ENCODE results near the gene ESPL1.

The ESPL1 gene

GRCh38 chr12:53333845-53334244, 65.7 kb downstream of the ESPL1 start:
- Histone ChIP-seq H3K4me1 (no peaks in the 10 kb centered on the region), H3K9me3 (no peaks in the 10 kb centered on the region), H3K36me3 (replicated peaks) (no peaks in the 10 kb centered on the region), H3K27me3 (ENCODE audit: low read depth) (peaks cover 20% of the 10 kb centered on the region), H3K4me3 (no peak overlapping the region)
- in situ Hi-C loops (cut with MboI; ENCODE audit: low sequenced_read_pairs) = no loop called here
- DNase-seq (ENCODE audit: low spot score in 2 of 2) = no peak

GRCh38 chr12:53334822-53335221, 66.7 kb downstream of the ESPL1 start:
- Histone ChIP-seq H3K9me3 (no peaks in the 10 kb centered on the region), H3K27me3 (ENCODE audit: low read depth) (peaks cover 22% of the 10 kb centered on the region)
- in situ Hi-C loops (cut with MboI; ENCODE audit: low sequenced_read_pairs) = no loop called here

GRCh38 chr12:53336181-53336681, 68.1 kb downstream of the ESPL1 start, which contains the start of gene SP7:
Gene SP7, minus strand, starts transcription at chr12:53336354. Its CDS starts 708 bp downstream, at chr12:53335646.
- no peak for DNase-seq (ENCODE audit: low spot score in 2 of 2)
- H3K27me3 ChIP-seq (ENCODE audit: low read depth) = peaks cover 22% of the 10 kb centered on the region

More at GRCh38 chr12:53334822-53335221, 66.7 kb downstream of the ESPL1 start:
- H3K36me3 ChIP-seq (replicated peaks) = no peaks in the 10 kb centered on the region
- H3K4me3 ChIP-seq = no peak overlapping the region
- H3K4me1 ChIP-seq = no peaks in the 10 kb centered on the region
- DNase-seq (ENCODE audit: low spot score in 2 of 2) = no peak

GRCh38 chr12:53338017-53338416, 69.9 kb downstream of the ESPL1 start:
- in situ Hi-C loops (cut with MboI; ENCODE audit: low sequenced_read_pairs) = no loop called here
- Histone ChIP-seq H3K4me3 (no peak overlapping the region), H3K27me3 (ENCODE audit: low read depth) (peaks cover 22% of the 10 kb centered on the region), H3K9me3 (no peaks in the 10 kb centered on the region), H3K36me3 (replicated peaks) (no peaks in the 10 kb centered on the region), H3K4me1 (no peaks in the 10 kb centered on the region)
- DNase-seq (ENCODE audit: low spot score in 2 of 2) = peak in 1 of 2 experiments; percentile 33

More at GRCh38 chr12:53336181-53336681, 68.1 kb downstream of the ESPL1 start, which contains the start of gene SP7:
- H3K4me1 ChIP-seq = no peaks in the 10 kb centered on the region
- H3K9me3 ChIP-seq = no peaks in the 10 kb centered on the region
- H3K4me3 ChIP-seq = no peak within 1 kb of the TSS
- in situ Hi-C loops (cut with MboI; ENCODE audit: low sequenced_read_pairs) = no loop called here
- H3K36me3 ChIP-seq (replicated peaks) = no peaks in the 10 kb centered on the region

GRCh38 chr12:53338916-53339315, 70.8 kb downstream of the ESPL1 start:
- H3K27me3 ChIP-seq (ENCODE audit: low read depth) = peaks cover 22% of the 10 kb centered on the region
- H3K4me1 ChIP-seq = no peaks in the 10 kb centered on the region
- no peaks in the 10 kb centered on the region for H3K36me3 ChIP-seq (replicated peaks)
- in situ Hi-C loops (cut with MboI; ENCODE audit: low sequenced_read_pairs) = no loop called here
- H3K9me3 ChIP-seq = no peaks in the 10 kb centered on the region
- no peak for DNase-seq (ENCODE audit: low spot score in 2 of 2)
- no peak overlapping the region for H3K4me3 ChIP-seq

- DNase-seq (ENCODE audit: low spot score in 2 of 2) = no peak
- Histone ChIP-seq H3K4me1 (peaks cover 5% of the 10 kb centered on the region; the same call in 1 of the 2 replicates), H3K27me3 (ENCODE audit: low read depth) (peaks cover 22% of the 10 kb centered on the region), H3K9me3 (no peaks in the 10 kb centered on the region), H3K4me3 (no peak overlapping the region), H3K36me3 (replicated peaks) (no peaks in the 10 kb centered on the region)
- in situ Hi-C loops (cut with MboI; ENCODE audit: low sequenced_read_pairs) = no loop called here
These were observed 72.3 kb downstream of the ESPL1 start for GRCh38 chr12:53340398-53340797.

Data from HAP-1 (cell line).